Measurements from ENCODE around the gene POU2AF3. TPM values are rescaled to one million over a fixed set of nuclear protein-coding genes. Genes with fewer than 3 reads are reported as not detected.
A peak's percentile ranks its signal among the peaks of the same experiment; 100 is the strongest.

POU2AF3 gene
- total RNA-seq, 1 experiment from 2014 or later: 3.0 TPM

DNA sequence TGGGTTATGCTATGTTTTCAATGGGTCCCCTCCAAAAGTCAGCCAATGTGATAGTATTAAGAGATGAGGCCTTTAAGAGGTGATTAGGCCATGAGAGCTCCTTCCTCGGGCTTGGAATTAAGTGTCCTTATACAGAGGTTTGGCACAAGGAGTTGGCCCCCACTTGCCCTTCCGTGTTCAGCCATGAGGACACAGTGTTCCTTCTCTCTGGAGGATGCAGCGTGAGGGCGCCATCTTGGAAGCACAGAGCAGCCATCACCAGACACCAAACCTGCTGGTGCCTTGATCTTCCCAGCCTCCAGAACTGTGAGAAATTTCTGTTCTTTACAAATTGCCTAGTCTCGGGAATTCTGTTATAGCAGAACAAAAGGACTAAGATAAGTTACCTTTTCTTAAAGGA is 26.9 kb downstream of the POU2AF3 start:
- no peak overlapping the region for H3K4me3 ChIP-seq
- no peaks in the 10 kb centered on the region for H3K9me2 ChIP-seq (ENCODE audit: insufficient read depth)
- peaks cover 47% of the 10 kb centered on the region for H3K4me1 ChIP-seq (replicated peaks; ENCODE audit: insufficient read depth)
- DNase-seq: no peak
- intact Hi-C loops (cut with micrococcal nuclease; ENCODE audit: unreplicated experiment): no loop called here
- H3K27ac ChIP-seq: no peak overlapping the region
- ChIA-PET POLR2A (ENCODE audit: unreplicated experiment) (no interaction called here), CTCF (no interaction called here)
- BruUV-seq (replicated peaks): no TSS peak
- no peaks in the 10 kb centered on the region for H3K36me3 ChIP-seq (ENCODE audit: low read depth)
- H3K4me2 ChIP-seq: no peak overlapping the region
- H3K27me3 ChIP-seq (ENCODE audit: insufficient read depth, low read depth): no peaks in the 10 kb centered on the region
- H3K9me3 ChIP-seq (ENCODE audit: insufficient read depth, low read depth): no peaks in the 10 kb centered on the region
- TF ChIP-seq, protein P1, sequence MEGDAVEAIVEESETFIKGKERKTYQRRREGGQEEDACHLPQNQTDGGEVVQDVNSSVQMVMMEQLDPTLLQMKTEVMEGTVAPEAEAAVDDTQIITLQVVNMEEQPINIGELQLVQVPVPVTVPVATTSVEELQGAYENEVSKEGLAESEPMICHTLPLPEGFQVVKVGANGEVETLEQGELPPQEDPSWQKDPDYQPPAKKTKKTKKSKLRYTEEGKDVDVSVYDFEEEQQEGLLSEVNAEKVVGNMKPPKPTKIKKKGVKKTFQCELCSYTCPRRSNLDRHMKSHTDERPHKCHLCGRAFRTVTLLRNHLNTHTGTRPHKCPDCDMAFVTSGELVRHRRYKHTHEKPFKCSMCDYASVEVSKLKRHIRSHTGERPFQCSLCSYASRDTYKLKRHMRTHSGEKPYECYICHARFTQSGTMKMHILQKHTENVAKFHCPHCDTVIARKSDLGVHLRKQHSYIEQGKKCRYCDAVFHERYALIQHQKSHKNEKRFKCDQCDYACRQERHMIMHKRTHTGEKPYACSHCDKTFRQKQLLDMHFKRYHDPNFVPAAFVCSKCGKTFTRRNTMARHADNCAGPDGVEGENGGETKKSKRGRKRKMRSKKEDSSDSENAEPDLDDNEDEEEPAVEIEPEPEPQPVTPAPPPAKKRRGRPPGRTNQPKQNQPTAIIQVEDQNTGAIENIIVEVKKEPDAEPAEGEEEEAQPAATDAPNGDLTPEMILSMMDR (conservative IDR thresholded peaks at IDR 0.05): no peak
- TF ChIP-seq EZH2 (IDR thresholded peaks at IDR 0.05; ENCODE audit: low read depth): no peak
- H4K20me1 ChIP-seq (ENCODE audit: insufficient read depth): no peaks in the 10 kb centered on the region
- H3K79me2 ChIP-seq (ENCODE audit: low read depth): no peaks in the 10 kb centered on the region
- H3F3A ChIP-seq (ENCODE audit: insufficient read depth, low read depth): peaks cover 17% of the 10 kb centered on the region
- no peak overlapping the region for H2AFZ ChIP-seq

DNA sequence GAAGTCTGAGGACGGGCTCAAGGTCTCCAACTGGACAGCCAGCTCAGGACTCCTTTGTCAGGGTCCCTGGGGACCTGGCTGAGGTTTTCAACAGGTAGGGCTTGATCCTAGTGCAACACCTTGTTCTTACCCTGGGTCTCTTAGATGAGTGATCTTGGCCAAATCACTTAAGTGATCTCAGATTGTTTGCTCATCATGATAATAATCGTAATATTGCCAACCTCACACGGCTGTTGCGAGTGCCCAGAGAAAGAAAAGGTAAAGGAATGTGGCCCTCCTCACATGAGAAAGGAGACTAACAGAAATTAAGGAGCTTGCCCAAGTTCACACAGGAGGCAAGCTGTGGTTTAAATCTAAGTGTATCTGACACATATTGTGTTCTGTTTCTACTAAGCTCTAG is 28.5 kb downstream of the POU2AF3 start:
- CTCF ChIA-PET: interaction anchor here (0.6 to 1.3 kb wide), 2 partner anchors 117 to 119 kb away, joined by 3 read pairs; no protein-coding TSS in a partner anchor

DNA sequence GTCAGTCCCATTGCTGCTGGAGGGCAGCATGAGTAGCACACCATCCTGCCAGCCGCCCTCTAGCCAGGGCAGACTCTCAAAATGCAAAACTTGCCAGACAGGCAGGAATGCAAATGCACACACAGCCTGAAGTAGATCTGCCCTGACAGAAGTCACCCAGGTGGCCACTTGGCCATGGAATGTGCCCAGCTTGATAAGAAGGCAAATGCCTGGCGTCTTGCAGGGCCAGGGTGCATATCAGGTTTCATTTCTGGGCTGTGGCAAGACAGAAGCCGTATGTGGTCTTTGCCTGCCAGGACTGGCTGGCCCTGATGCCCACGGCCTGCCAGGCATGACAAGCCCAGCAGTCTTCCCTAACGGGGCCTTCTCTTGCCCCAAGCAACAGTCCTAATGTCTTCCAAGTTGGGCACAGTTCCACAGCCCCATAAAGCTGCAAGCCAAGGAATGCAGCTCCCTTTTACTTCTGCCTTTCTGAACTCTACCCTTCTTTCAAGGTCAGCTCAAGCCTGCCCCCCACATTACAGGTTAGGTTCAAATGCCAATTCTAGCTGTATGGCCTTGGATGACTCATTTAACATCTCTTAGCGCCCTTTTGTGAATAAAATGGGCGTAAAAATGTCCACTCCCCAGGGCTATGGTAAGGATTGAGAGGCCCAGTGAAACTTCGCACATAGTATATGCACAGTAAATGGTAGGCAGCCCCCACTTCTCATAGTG is 29.7 kb downstream of the POU2AF3 start:
- Histone ChIP-seq H3K4me2 (peak overlapping the region; percentile 29), H4K20me1 (ENCODE audit: insufficient read depth) (no peaks in the 10 kb centered on the region), H3K9me3 (ENCODE audit: insufficient read depth, low read depth) (no peaks in the 10 kb centered on the region), H3K36me3 (ENCODE audit: low read depth) (no peaks in the 10 kb centered on the region), H2AFZ (no peak overlapping the region; the same call in 1 of the 2 replicates), H3K27me3 (ENCODE audit: insufficient read depth, low read depth) (no peaks in the 10 kb centered on the region), H3K4me3 (no peak overlapping the region), H3K79me2 (ENCODE audit: low read depth) (no peaks in the 10 kb centered on the region), H3K9me2 (ENCODE audit: insufficient read depth) (no peaks in the 10 kb centered on the region), H3F3A (ENCODE audit: insufficient read depth, low read depth) (peaks cover 27% of the 10 kb centered on the region), H3K4me1 (replicated peaks; ENCODE audit: insufficient read depth) (peaks cover 61% of the 10 kb centered on the region), H3K27ac (peak overlapping the region; percentile 35)
- peak; percentile 91 to 99 for DNase-seq
- CTCF ChIA-PET: interaction anchor here (0.6 to 1.3 kb wide), 4 partner anchors 118 to 920 kb away, joined by 3 read pairs; no protein-coding TSS in a partner anchor
- TF ChIP-seq EZH2 (IDR thresholded peaks at IDR 0.05; ENCODE audit: low read depth): no peak
- TF ChIP-seq, protein P1 (conservative IDR thresholded peaks at IDR 0.05): no peak
- intact Hi-C loops (cut with micrococcal nuclease; ENCODE audit: unreplicated experiment): loop anchor here (1.0 kb wide), 2 partner anchors 25 to 29 kb away; no protein-coding TSS in a partner anchor
- POLR2A ChIA-PET (ENCODE audit: unreplicated experiment): interaction anchor here (0.8 kb wide), 1 partner anchor 24 kb away, joined by 3 read pairs; no protein-coding TSS in a partner anchor
- no TSS peak for BruUV-seq (replicated peaks)

More for the DNA sequence above, 28.5 kb downstream of the POU2AF3 start:
- H4K20me1 ChIP-seq (ENCODE audit: insufficient read depth): no peaks in the 10 kb centered on the region
- intact Hi-C loops (cut with micrococcal nuclease; ENCODE audit: unreplicated experiment): no loop called here
- DNase-seq: peak in 1 of 2 experiments; percentile 52
- H3K9me2 ChIP-seq (ENCODE audit: insufficient read depth): no peaks in the 10 kb centered on the region
- no TSS peak for BruUV-seq (replicated peaks)
- H3K4me2 ChIP-seq: no peak overlapping the region
- peaks cover 19% of the 10 kb centered on the region for H3F3A ChIP-seq (ENCODE audit: insufficient read depth, low read depth)
- H3K79me2 ChIP-seq (ENCODE audit: low read depth): no peaks in the 10 kb centered on the region
- H3K4me3 ChIP-seq: no peak overlapping the region
- no peaks in the 10 kb centered on the region for H3K36me3 ChIP-seq (ENCODE audit: low read depth)
- no peaks in the 10 kb centered on the region for H3K27me3 ChIP-seq (ENCODE audit: insufficient read depth, low read depth)
- TF ChIP-seq, protein P1 (conservative IDR thresholded peaks at IDR 0.05): no peak
- TF ChIP-seq EZH2 (IDR thresholded peaks at IDR 0.05; ENCODE audit: low read depth): no peak
- H3K9me3 ChIP-seq (ENCODE audit: insufficient read depth, low read depth): no peaks in the 10 kb centered on the region
- H2AFZ ChIP-seq: no peak overlapping the region
- POLR2A ChIA-PET (ENCODE audit: unreplicated experiment): interaction anchor here (0.5 kb wide), 1 partner anchor 23 kb away, joined by 3 read pairs; no protein-coding TSS in a partner anchor
- H3K27ac ChIP-seq: no peak overlapping the region
- H3K4me1 ChIP-seq (replicated peaks; ENCODE audit: insufficient read depth): peaks cover 54% of the 10 kb centered on the region
